DOHH2 (cell line): ENCODE data around the gene TRPM3.

Experiments used
- H3F3A ChIP-seq: fragments of 200-600 bp; sonication (generic), shearing (Covaris generic); 2 replicates; pipeline ENCODE4 v1.6.0; 2016; ENCODE audit warnings: antibody characterized with exemption, mild to moderate bottlenecking; ENCODE audit not compliant: control insufficient read depth, insufficient read depth
- H3K27ac ChIP-seq: fragments of 200-600 bp; sonication (generic); 2 replicates; pipeline ENCODE4 v1.5.1; 2014; ENCODE audit warnings: low read depth, mild to moderate bottlenecking, low read length, moderate library complexity
- H3K27me3 ChIP-seq: fragments of 200-600 bp; sonication (generic); 2 replicates; pipeline ENCODE4 v1.6.1; 2014; ENCODE audit warnings: mild to moderate bottlenecking, low read length, mixed read lengths; ENCODE audit not compliant: control insufficient read depth
- H3K36me3 ChIP-seq: fragments of 200-600 bp; sonication (generic); 2 replicates; pipeline ENCODE4 v1.6.1; 2014; ENCODE audit warnings: mild to moderate bottlenecking, low read length, moderate library complexity, mixed read lengths; ENCODE audit not compliant: control insufficient read depth
- H3K4me1 ChIP-seq: fragments of 200-600 bp; sonication (generic); 2 replicates; pipeline ENCODE4 v1.6.1; 2014; ENCODE audit warnings: mild to moderate bottlenecking, low read length, mixed read lengths; ENCODE audit not compliant: control insufficient read depth
- H3K4me2 ChIP-seq: fragments of 200-600 bp; sonication (generic); 2 replicates; pipeline ENCODE4 v1.6.0; 2014; ENCODE audit warnings: mild to moderate bottlenecking, low read length, moderate library complexity
- H3K4me3 ChIP-seq: fragments of 200-600 bp; sonication (generic); 2 replicates; pipeline ENCODE4 v1.5.1; 2014; ENCODE audit warnings: mild to moderate bottlenecking, low read length, mixed read lengths
- H3K79me2 ChIP-seq: fragments of 200-600 bp; sonication (generic); 2 replicates; pipeline ENCODE4 v1.6.1; 2014; ENCODE audit warnings: mild to moderate bottlenecking, low read length, mixed read lengths; ENCODE audit not compliant: control insufficient read depth
- H3K9me2 ChIP-seq: fragments of 200-600 bp; sonication (generic); replicated peaks from 2 replicates; pipeline ENCODE4 v1.6.1; 2014; ENCODE audit warnings: mild to moderate bottlenecking, low read length, mixed read lengths; ENCODE audit not compliant: control insufficient read depth
- H3K9me3 ChIP-seq: fragments of 200-600 bp; sonication (generic); 2 replicates; pipeline ENCODE4 v1.6.1; 2014; ENCODE audit warnings: antibody characterized with exemption, low read length, mixed read lengths; ENCODE audit not compliant: control insufficient read depth, insufficient read depth
- H4K20me1 ChIP-seq: fragments of 200-600 bp; sonication (generic); 2 replicates; pipeline ENCODE4 v1.6.0; 2014; ENCODE audit warnings: low read depth, mild to moderate bottlenecking, antibody characterized with exemption, low read length, moderate library complexity; ENCODE audit not compliant: control insufficient read depth, insufficient read depth
- EZH2phosphoT487 ChIP-seq: fragments of 200-600 bp; sonication (generic); IDR thresholded peaks from 2 replicates; pipeline ENCODE4 v1.6.1; 2017; ENCODE audit warnings: borderline replicate concordance, mild to moderate bottlenecking, antibody characterized with exemption, low read length, moderate library complexity, mixed read lengths
- TF ChIP-seq, protein P1 (sequence below): fragments of 200-600 bp; sonication (generic); IDR thresholded peaks from one replicate; pipeline ENCODE4 v1.5.1; 2014; ENCODE audit warnings: antibody characterized with exemption, mild to moderate bottlenecking, low read depth, low read length; ENCODE audit not compliant: poor library complexity, severe bottlenecking

Gene TRPM3

DNA sequence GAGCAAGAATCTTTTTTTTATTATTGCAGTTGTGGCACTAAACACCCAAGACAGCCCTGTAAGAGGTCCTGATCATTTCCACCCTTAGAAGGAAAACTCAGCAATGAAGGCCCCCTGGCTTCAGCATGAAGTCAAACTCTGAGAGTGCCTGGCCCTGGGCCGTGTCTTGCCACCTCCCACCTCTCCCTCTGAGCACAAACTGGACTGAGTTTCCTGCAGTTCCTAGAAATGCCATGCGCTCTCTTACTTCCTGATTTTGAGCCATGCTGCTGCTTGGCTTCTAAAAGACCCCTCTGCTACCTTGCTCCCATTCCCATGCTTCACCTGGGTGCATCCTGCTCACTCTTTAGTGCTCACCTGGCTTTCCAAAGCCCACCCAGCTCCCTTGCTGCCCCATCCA is 566.5 kb downstream of the TRPM3 start:
- Histone ChIP-seq H3K4me3 (no peak overlapping the region), H3K36me3 (no peaks in the 10 kb centered on the region), H3K4me1 (no peaks in the 10 kb centered on the region), H3K27ac (no peak overlapping the region), H4K20me1 (no peaks in the 10 kb centered on the region), H3K27me3 (no peaks in the 10 kb centered on the region), H3K9me3 (no peaks in the 10 kb centered on the region), H3F3A (no peaks in the 10 kb centered on the region), H3K4me2 (no peak overlapping the region), H3K9me2 (no peaks in the 10 kb centered on the region), H3K79me2 (no peaks in the 10 kb centered on the region)
- no peak for TF ChIP-seq EZH2phosphoT487
- TF ChIP-seq, protein P1, sequence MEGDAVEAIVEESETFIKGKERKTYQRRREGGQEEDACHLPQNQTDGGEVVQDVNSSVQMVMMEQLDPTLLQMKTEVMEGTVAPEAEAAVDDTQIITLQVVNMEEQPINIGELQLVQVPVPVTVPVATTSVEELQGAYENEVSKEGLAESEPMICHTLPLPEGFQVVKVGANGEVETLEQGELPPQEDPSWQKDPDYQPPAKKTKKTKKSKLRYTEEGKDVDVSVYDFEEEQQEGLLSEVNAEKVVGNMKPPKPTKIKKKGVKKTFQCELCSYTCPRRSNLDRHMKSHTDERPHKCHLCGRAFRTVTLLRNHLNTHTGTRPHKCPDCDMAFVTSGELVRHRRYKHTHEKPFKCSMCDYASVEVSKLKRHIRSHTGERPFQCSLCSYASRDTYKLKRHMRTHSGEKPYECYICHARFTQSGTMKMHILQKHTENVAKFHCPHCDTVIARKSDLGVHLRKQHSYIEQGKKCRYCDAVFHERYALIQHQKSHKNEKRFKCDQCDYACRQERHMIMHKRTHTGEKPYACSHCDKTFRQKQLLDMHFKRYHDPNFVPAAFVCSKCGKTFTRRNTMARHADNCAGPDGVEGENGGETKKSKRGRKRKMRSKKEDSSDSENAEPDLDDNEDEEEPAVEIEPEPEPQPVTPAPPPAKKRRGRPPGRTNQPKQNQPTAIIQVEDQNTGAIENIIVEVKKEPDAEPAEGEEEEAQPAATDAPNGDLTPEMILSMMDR: no peak

- Histone ChIP-seq H3K27ac (no peak overlapping the region), H3F3A (no peaks in the 10 kb centered on the region), H3K9me2 (no peaks in the 10 kb centered on the region), H3K4me3 (no peak overlapping the region), H3K4me1 (no peaks in the 10 kb centered on the region), H3K36me3 (no peaks in the 10 kb centered on the region), H4K20me1 (no peaks in the 10 kb centered on the region), H3K79me2 (no peaks in the 10 kb centered on the region), H3K9me3 (no peaks in the 10 kb centered on the region), H3K4me2 (no peak overlapping the region), H3K27me3 (no peaks in the 10 kb centered on the region)
- TF ChIP-seq, protein P1: no peak
- TF ChIP-seq EZH2phosphoT487: no peak
Observed at GRCh38 chr9:70553707-70554673, 567.4 kb downstream of the TRPM3 start.

GRCh38 chr9:70552561-70552960 is 568.9 kb downstream of the TRPM3 start:
- Histone ChIP-seq H3K4me3 (no peak overlapping the region), H4K20me1 (no peaks in the 10 kb centered on the region), H3K9me2 (no peaks in the 10 kb centered on the region), H3K79me2 (no peaks in the 10 kb centered on the region), H3K4me1 (no peaks in the 10 kb centered on the region), H3K27ac (no peak overlapping the region), H3K27me3 (no peaks in the 10 kb centered on the region), H3K9me3 (no peaks in the 10 kb centered on the region), H3F3A (no peaks in the 10 kb centered on the region), H3K4me2 (no peak overlapping the region), H3K36me3 (no peaks in the 10 kb centered on the region)
- TF ChIP-seq EZH2phosphoT487: no peak
- TF ChIP-seq, protein P1: no peak
